H1 (cell line): ENCODE results near the gene MYCBPAP. TPM values are rescaled to one million over a fixed set of nuclear protein-coding genes. Genes with fewer than 3 reads are reported as not detected.

Experiments
- CTCF ChIA-PET: fragments of 300-600 bp; sonication (Branson Sonifier 250); formaldehyde crosslinking; loops from one replicate; lab custom pipeline; 2021; ENCODE audit not compliant: partially characterized antibody; lab: Charles Lee
- POLR2A ChIA-PET: fragments of 300-600 bp; sonication (Branson Sonifier 250); formaldehyde crosslinking; loops from one replicate; lab custom pipeline; 2021; ENCODE audit warnings: inconsistent platforms; ENCODE audit not compliant: partially characterized antibody; lab: Charles Lee
- DNase-seq, 2 experiments: peaks; one replicate each; pipeline versions ENCODE4 v3.0.0 to v3.0.0-alpha.2; 2010 to 2022; ENCODE audit warnings: low spot score in 2 of 2, low read depth in 1 of 2, mixed read lengths in 1 of 2
- FAIRE-seq: peaks from 2 replicates; lab custom pipeline; 2011; peaks lifted over from hg19 to GRCh38; lab: Jason Lieb, UNC
- H2AFZ ChIP-seq: 2 replicates; pipeline ENCODE4 v1.8.1; 2012; ENCODE audit warnings: low read length, inconsistent platforms
- H2AK5ac ChIP-seq: 2 replicates; pipeline ENCODE4 v1.6.1; 2013; ENCODE audit warnings: low read depth, low read length
- H2BK120ac ChIP-seq: replicated peaks from 2 replicates; pipeline ENCODE3; 2013; ENCODE audit warnings: low read depth, low read length, inconsistent platforms
- H2BK12ac ChIP-seq: 2 replicates; pipeline ENCODE4 v1.6.1; 2013; ENCODE audit warnings: low read depth, low read length
- H2BK15ac ChIP-seq: 2 replicates; pipeline ENCODE4 v1.6.1; 2013; ENCODE audit warnings: low read length
- H2BK20ac ChIP-seq: 2 replicates; pipeline ENCODE4 v1.6.1; 2013; ENCODE audit warnings: low read length
- H2BK5ac ChIP-seq: 2 replicates; pipeline ENCODE4 v1.6.1; 2013; ENCODE audit warnings: low read depth, low read length
- H3K14ac ChIP-seq: 2 replicates; pipeline ENCODE4 v1.6.1; 2013; ENCODE audit warnings: inconsistent platforms; ENCODE audit not compliant: insufficient read length
- H3K18ac ChIP-seq: 2 replicates; pipeline ENCODE4 v1.6.1; 2013; ENCODE audit warnings: low read length; ENCODE audit errors: extremely low read depth
- H3K23ac ChIP-seq: 2 replicates; pipeline ENCODE4 v1.6.1; 2013; ENCODE audit warnings: inconsistent platforms; ENCODE audit not compliant: insufficient read length
- H3K23me2 ChIP-seq: 2 replicates; pipeline ENCODE4 v1.6.1; 2013; ENCODE audit warnings: low read depth, low read length
- H3K27ac ChIP-seq: 2 replicates; pipeline ENCODE4 v1.6.1; 2011; ENCODE audit warnings: low read depth, low read length, inconsistent platforms
- H3K27me3 ChIP-seq, 4 experiments: replicated peaks in 1 of 4; 1 replicate in 1 of 4; 2 replicates in 3 of 4; pipeline versions ENCODE4 v1.6.1 to v1.8.1; 2011 to 2013; ENCODE audit warnings: low read length in 3 of 4, mild to moderate bottlenecking in 3 of 4, inconsistent platforms in 2 of 4, mixed read lengths in 2 of 4, moderate library complexity in 1 of 4; ENCODE audit not compliant: control insufficient read depth in 3 of 4, insufficient read depth in 3 of 4; ENCODE audit errors: extremely low read depth in 1 of 4
- H3K36me3 ChIP-seq, 4 experiments: 2 replicates each; pipeline versions ENCODE4 v1.6.1 to v1.8.1; 2011 to 2013; ENCODE audit warnings: mild to moderate bottlenecking in 4 of 4, low read length in 3 of 4, moderate library complexity in 2 of 4, control low read depth in 1 of 4, inconsistent platforms in 1 of 4; ENCODE audit not compliant: insufficient read depth in 4 of 4, control insufficient read depth in 2 of 4
- H3K4ac ChIP-seq: replicated peaks from 2 replicates; pipeline ENCODE3; 2013; ENCODE audit warnings: low read length, low read depth, mixed read lengths, inconsistent platforms; ENCODE audit not compliant: insufficient read length
- H3K4me1 ChIP-seq, 4 experiments: replicated peaks in 1 of 4; 1 replicate in 1 of 4; 2 replicates in 3 of 4; pipeline versions ENCODE4 v1.6.1 to v1.8.1; 2011 to 2013; ENCODE audit warnings: low read length in 3 of 4, inconsistent platforms in 2 of 4, mixed read lengths in 1 of 4; ENCODE audit not compliant: insufficient read depth in 4 of 4, control insufficient read depth in 3 of 4
- H3K4me2 ChIP-seq, 2 experiments: 2 replicates each; pipeline versions ENCODE4 v1.6.1 to v1.8.1; 2011 to 2013; ENCODE audit warnings: low read depth in 2 of 2, low read length in 2 of 2, control low read depth in 1 of 2, inconsistent platforms in 1 of 2, mild to moderate bottlenecking in 1 of 2; ENCODE audit not compliant: insufficient read depth in 1 of 2
- H3K4me3 ChIP-seq, 4 experiments: fragments of 200-600, 300-600 bp in 1 of 4; sonication (generic), shearing (Covaris generic), sonication (Bioruptor Twin) in 1 of 4; 2 replicates each; pipeline versions ENCODE4 v1.5.1 to v1.8.1; 2011 to 2016; ENCODE audit warnings: low read length in 4 of 4, low read depth in 3 of 4, control low read depth in 2 of 4, inconsistent platforms in 2 of 4, mild to moderate bottlenecking in 2 of 4, mixed read lengths in 1 of 4, moderate library complexity in 1 of 4; ENCODE audit not compliant: insufficient read depth in 2 of 4; ENCODE audit errors: extremely low read depth in 1 of 4
- H3K56ac ChIP-seq: replicated peaks from 2 replicates; pipeline ENCODE3; 2013; ENCODE audit warnings: low read depth, mild to moderate bottlenecking, mixed read lengths, low read length, inconsistent platforms; ENCODE audit not compliant: insufficient read length
- H3K79me1 ChIP-seq: 2 replicates; pipeline ENCODE4 v1.6.1; 2013; ENCODE audit warnings: low read depth, low read length, control low read depth
- H3K79me2 ChIP-seq, 2 experiments: 2 replicates each; pipeline versions ENCODE4 v1.6.1 to v1.8.1; 2012 to 2013; ENCODE audit warnings: low read length in 2 of 2, mild to moderate bottlenecking in 2 of 2, inconsistent platforms in 1 of 2; ENCODE audit not compliant: insufficient read depth in 2 of 2, control insufficient read depth in 1 of 2
- H3K9ac ChIP-seq, 4 experiments: replicated peaks in 1 of 4; 1 replicate in 1 of 4; 2 replicates in 3 of 4; pipeline versions ENCODE4 v1.6.1 to v1.8.1; 2011 to 2013; ENCODE audit warnings: low read depth in 3 of 4, low read length in 3 of 4, control low read depth in 2 of 4, mild to moderate bottlenecking in 2 of 4, moderate library complexity in 2 of 4, inconsistent platforms in 1 of 4; ENCODE audit errors: extremely low read depth in 1 of 4
- H3K9me3 ChIP-seq, 2 experiments: 2 replicates each; pipeline versions ENCODE4 v1.6.1 to v1.8.1; 2012 to 2013; ENCODE audit warnings: mild to moderate bottlenecking in 2 of 2, moderate library complexity in 2 of 2, control low read depth in 1 of 2, inconsistent platforms in 1 of 2, low read depth in 1 of 2, low read length in 1 of 2, mixed read lengths in 1 of 2; ENCODE audit not compliant: insufficient read depth in 2 of 2
- H4K20me1 ChIP-seq, 2 experiments: replicated peaks in 1 of 2; 2 replicates each; pipeline versions ENCODE3 to v1.8.1; 2011 to 2013; ENCODE audit warnings: inconsistent platforms in 2 of 2, low read length in 2 of 2, mild to moderate bottlenecking in 1 of 2; ENCODE audit not compliant: insufficient read depth in 2 of 2, control insufficient read depth in 1 of 2
- H4K5ac ChIP-seq: 2 replicates; pipeline ENCODE4 v1.6.1; 2013; ENCODE audit warnings: low read length, low read depth, mixed read lengths, inconsistent platforms; ENCODE audit not compliant: insufficient read length
- H4K8ac ChIP-seq: 2 replicates; pipeline ENCODE4 v1.8.0; 2013; ENCODE audit warnings: mild to moderate bottlenecking, moderate library complexity, low read length, inconsistent platforms; ENCODE audit not compliant: insufficient read depth; ENCODE audit errors: extremely low read depth
- H4K91ac ChIP-seq: replicated peaks from 2 replicates; pipeline ENCODE3; 2013; ENCODE audit warnings: low read length, mixed read lengths, inconsistent platforms; ENCODE audit not compliant: insufficient read length
- ATF2 ChIP-seq: IDR thresholded peaks from 2 replicates; pipeline ENCODE4 v1.6.1; 2012; ENCODE audit warnings: low read length, inconsistent platforms
- RFX5 ChIP-seq: IDR thresholded peaks from 2 replicates; pipeline ENCODE4 v1.6.1; 2011; ENCODE audit warnings: low read depth, low read length, improper control_type of control experiment, borderline replicate concordance
- SP1 ChIP-seq: IDR thresholded peaks from 2 replicates; pipeline ENCODE4 v1.6.1; 2011; ENCODE audit warnings: low read depth, low read length
- whole genome bisulfite sequencing, 2 experiments: shearing (Covaris generic) in 1 of 2; methylation state at CpG; one replicate each; pipeline versions ENCODE4 v1.1.6 to v1.1.7; 2013 to 2015; ENCODE audit warnings: low lambda C conversion rate in 2 of 2, mixed read lengths in 2 of 2, inconsistent platforms in 1 of 2, low coverage in 1 of 2, missing lambda C conversion rate in 1 of 2; ENCODE audit not compliant: insufficient replicate concordance in 2 of 2, insufficient coverage in 1 of 2, insufficient read length in 1 of 2; ENCODE audit errors: extremely low coverage in 1 of 2, missing lambda C conversion rate in 1 of 2; 5-methylcytosine and 5-hydroxymethylcytosine counted together
- polyA plus RNA-seq, 7 experiments: library from polyadenylated mRNA; depleted of rRNA in 3 of 7; stranded (reverse) in 5 of 7; unstranded in 2 of 7; fragments of >200 nt in 5 of 7; fragments of 200-250 nt in 2 of 7; gene quantifications; 1 replicate in 5 of 7; 2 replicates in 1 of 7; 4 replicates in 1 of 7; pipeline versions ENCODE4 v1.2.1 to v1.2.3, GENCODE V29; 2011 to 2013; ENCODE audit warnings: missing spikeins in 2 of 7, mixed read lengths in 2 of 7
- total RNA-seq: library from RNA; stranded (reverse); fragmentation: NEBNext Ultra II Directional; extraction: Animal tissue kit (Norgen Biotek cat#: 25700); gene quantifications from 2 replicates; pipeline ENCODE4 v1.2.1, GENCODE V29; 2021

Gene MYCBPAP
- total and polyA plus RNA-seq, 2 of the 8 experiments (the other 6 are each of a cell fraction or from before 2014, with no cell fraction given): 0.89 to 3.3 TPM

GRCh38 chr17:50471009-50471905, 37.0 kb upstream of the MYCBPAP start:
- no peak overlapping the region for H3K14ac ChIP-seq
- no peaks in the 10 kb centered on the region for H3K79me1 ChIP-seq
- CTCF ChIA-PET: interaction anchor here (0.6 to 8.8 kb wide), 10 partner anchors 11 to 141 kb away, joined by 3 to 49 read pairs (median 4); partner anchors contain the start of gene LRRC59
- H3K4me2 ChIP-seq: no peak overlapping the region
- H3K79me2 ChIP-seq: no peaks in the 10 kb centered on the region
- no peak overlapping the region for H2BK20ac ChIP-seq
- no peak overlapping the region for H3K18ac ChIP-seq
- peak overlapping the region in 1 of 4 experiments; percentile 11; a peak in 1 of 7 replicates for H3K9ac ChIP-seq
- POLR2A ChIA-PET: interaction anchor here (1.1 to 1.4 kb wide), 3 partner anchors 8 to 61 kb away, joined by 3 read pairs; partner anchors contain the start of gene EPN3
- DNase-seq: no peak
- no peak overlapping the region for H4K5ac ChIP-seq
- H2AFZ ChIP-seq: no peak overlapping the region
- H3K27ac ChIP-seq: no peak overlapping the region
- peaks cover 7% of the 10 kb centered on the region; the same call in 1 of the 2 replicates for H3K23me2 ChIP-seq
- WGBS, 2 experiments: 86% methylated on average over 22 of the region's 22 CpGs; no CpG with 5 or more reads in 1 of the 2 experiments
- no peak overlapping the region for H2BK15ac ChIP-seq
- no peak overlapping the region for H3K4me3 ChIP-seq
- H3K9me3 ChIP-seq: no peaks in the 10 kb centered on the region
- H4K20me1 ChIP-seq: peaks cover 0 to 3% of the 10 kb centered on the region in 2 experiments
- H2BK12ac ChIP-seq: no peak overlapping the region
- H3K4ac ChIP-seq: no peak overlapping the region
- H2BK120ac ChIP-seq: no peak overlapping the region
- no peak for TF ChIP-seq ATF2
- no peak for TF ChIP-seq SP1
- TF ChIP-seq RFX5: no peak
- no peak overlapping the region for H4K8ac ChIP-seq
- no peak overlapping the region for H3K56ac ChIP-seq
- H2BK5ac ChIP-seq: no peak overlapping the region
- peaks cover 0 to 17% (median 7%) of the 10 kb centered on the region in 4 experiments; a peak in 6 of 7 replicates for H3K4me1 ChIP-seq
- H3K36me3 ChIP-seq: no peaks in the 10 kb centered on the region
- H3K27me3 ChIP-seq: peaks cover 8 to 39% (median 26%) of the 10 kb centered on the region in 4 experiments; a peak in 6 of 7 replicates
- 0 out of 2 replicates have a peak overlapping the region, but pooled peaks have one; percentile 39 for H2AK5ac ChIP-seq
- no peak overlapping the region for H4K91ac ChIP-seq
- no peak for FAIRE-seq
- no peak overlapping the region for H3K23ac ChIP-seq
